Measurements from ENCODE around the gene ATP4B. TPM values are rescaled to one million over a fixed set of nuclear protein-coding genes. Genes with fewer than 3 reads are reported as not detected.

Gene ATP4B
- total RNA-seq, 1 experiment from 2014 or later, result not detected

GRCh38 chr13:113646376-113646775 lies 11.6 kb downstream of the ATP4B start:
- H3K27ac ChIP-seq (ENCODE audit: insufficient read length, low read depth, low read length), result no peak overlapping the region
- H3K79me1 ChIP-seq (ENCODE audit: insufficient read depth, low read depth, low read length, poor library complexity, severe bottlenecking), result no peaks in the 10 kb centered on the region
- Mint-ChIP-seq H3K27ac (no peak overlapping the region), H3K36me3 (ENCODE audit: insufficient read depth in 1 of 3, low read depth in 3 of 3) (peaks cover 16 to 68% (median 59%) of the 10 kb centered on the region in 3 experiments; a peak in 6 of 7 replicates), H3K4me3 (no peak overlapping the region), H3K27me3 (ENCODE audit: low read depth) (peaks cover 10% of the 10 kb centered on the region), H3K4me1 (peaks cover 4% of the 10 kb centered on the region in 2 experiments), H3K9me3 (peaks cover 0 to 58% of the 10 kb centered on the region in 2 experiments; a peak in 3 of 5 replicates)
- H4K5ac ChIP-seq (ENCODE audit: insufficient read length, low read depth, low read length), result no peak overlapping the region
- H2AFZ ChIP-seq (ENCODE audit: low read length), result no peak overlapping the region
- no peak overlapping the region for H3K4me2 ChIP-seq (ENCODE audit: insufficient read depth, insufficient read length, low read length)
- no peaks in the 10 kb centered on the region for H3K23me2 ChIP-seq (ENCODE audit: insufficient read length, low read depth, low read length, poor library complexity, severe bottlenecking)
- H3K27me3 ChIP-seq (ENCODE audit: insufficient read depth, low read length), result no peaks in the 10 kb centered on the region
- H4K91ac ChIP-seq (ENCODE audit: insufficient read length, low read depth, low read length), result no peak overlapping the region
- no peak overlapping the region for H2BK120ac ChIP-seq (ENCODE audit: low read depth, low read length, poor library complexity, severe bottlenecking)
- H3K9me3 ChIP-seq (ENCODE audit: control insufficient read depth, low read depth, low read length), result peaks cover 10% of the 10 kb centered on the region
- H2BK5ac ChIP-seq (ENCODE audit: insufficient read length, low read length), result no peak overlapping the region
- H3K9ac ChIP-seq (ENCODE audit: extremely low read depth, insufficient read length, low read length), result no peak overlapping the region
- H3K79me2 ChIP-seq (ENCODE audit: insufficient read depth, low read length), result no peaks in the 10 kb centered on the region
- H3K4me1 ChIP-seq (ENCODE audit: insufficient read depth, low read length), result no peaks in the 10 kb centered on the region
- H2BK12ac ChIP-seq (ENCODE audit: insufficient read length, low read depth, low read length), result no peak overlapping the region
- no peak for DNase-seq
- no peaks in the 10 kb centered on the region for H4K20me1 ChIP-seq (ENCODE audit: control insufficient read depth, insufficient read depth, insufficient read length)
- no peak overlapping the region for H3K18ac ChIP-seq (ENCODE audit: insufficient read length, low read depth, low read length)
- no peak overlapping the region for H4K8ac ChIP-seq (replicated peaks; ENCODE audit: insufficient read length, low read depth, low read length)
- no peak overlapping the region for H2BK15ac ChIP-seq (ENCODE audit: low read depth, low read length)
- no peak overlapping the region for H3T11ph ChIP-seq (ENCODE audit: low read length)
- WGBS (ENCODE audit: extremely low coverage, insufficient read length, low lambda C conversion rate), result no CpG with 5 or more reads among the region's 11 CpGs
- no peak overlapping the region; the same call in 1 of the 2 replicates for H3K14ac ChIP-seq (ENCODE audit: insufficient read depth, low read length)
- H2AK5ac ChIP-seq (ENCODE audit: insufficient read length, low read length), result no peak overlapping the region
- no peak for TF ChIP-seq CTCF (conservative IDR thresholded peaks at IDR 0.05)
- no peak overlapping the region for H3K4ac ChIP-seq (ENCODE audit: low read depth, low read length)
- no peak overlapping the region for H3K23ac ChIP-seq (ENCODE audit: insufficient read length, low read depth, low read length)
- H2BK20ac ChIP-seq (ENCODE audit: low read depth, low read length, poor library complexity, severe bottlenecking), result no peak overlapping the region
- no peak overlapping the region for H3K56ac ChIP-seq (ENCODE audit: insufficient read length, low read depth, low read length)

Measured in H9 (cell line).